ENCODE results near the gene MICB. TPM values are rescaled to one million over a fixed set of nuclear protein-coding genes. Genes with fewer than 3 reads are reported as not detected.

MICB gene
- polyA plus RNA-seq, 1 experiment: 23.4 TPM

- ChIA-PET POLR2A (no interaction called here), CTCF (interaction anchor here (0.6 to 3.0 kb wide), 4 partner anchors 10 to 851 kb away, joined by 3 to 12 read pairs (median 4); no protein-coding TSS in a partner anchor)
- no peak for DNase-seq (ENCODE audit: low read depth)
- Histone ChIP-seq H3K27me3 (ENCODE audit: control insufficient read depth, insufficient read depth, low read length) (no peaks in the 10 kb centered on the region), H3K36me3 (ENCODE audit: control insufficient read depth, insufficient read depth, low read length) (peaks cover 25% of the 10 kb centered on the region), H3K4me3 (ENCODE audit: low read depth, low read length) (no peak overlapping the region)
- TF ChIP-seq, protein P1, sequence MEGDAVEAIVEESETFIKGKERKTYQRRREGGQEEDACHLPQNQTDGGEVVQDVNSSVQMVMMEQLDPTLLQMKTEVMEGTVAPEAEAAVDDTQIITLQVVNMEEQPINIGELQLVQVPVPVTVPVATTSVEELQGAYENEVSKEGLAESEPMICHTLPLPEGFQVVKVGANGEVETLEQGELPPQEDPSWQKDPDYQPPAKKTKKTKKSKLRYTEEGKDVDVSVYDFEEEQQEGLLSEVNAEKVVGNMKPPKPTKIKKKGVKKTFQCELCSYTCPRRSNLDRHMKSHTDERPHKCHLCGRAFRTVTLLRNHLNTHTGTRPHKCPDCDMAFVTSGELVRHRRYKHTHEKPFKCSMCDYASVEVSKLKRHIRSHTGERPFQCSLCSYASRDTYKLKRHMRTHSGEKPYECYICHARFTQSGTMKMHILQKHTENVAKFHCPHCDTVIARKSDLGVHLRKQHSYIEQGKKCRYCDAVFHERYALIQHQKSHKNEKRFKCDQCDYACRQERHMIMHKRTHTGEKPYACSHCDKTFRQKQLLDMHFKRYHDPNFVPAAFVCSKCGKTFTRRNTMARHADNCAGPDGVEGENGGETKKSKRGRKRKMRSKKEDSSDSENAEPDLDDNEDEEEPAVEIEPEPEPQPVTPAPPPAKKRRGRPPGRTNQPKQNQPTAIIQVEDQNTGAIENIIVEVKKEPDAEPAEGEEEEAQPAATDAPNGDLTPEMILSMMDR (IDR thresholded peaks at IDR 0.05; ENCODE audit: insufficient read depth, low read depth, low read length): no peak
These were observed 31.6 kb downstream of the MICB start for GRCh38 chr6:31529329-31530150.

DNA sequence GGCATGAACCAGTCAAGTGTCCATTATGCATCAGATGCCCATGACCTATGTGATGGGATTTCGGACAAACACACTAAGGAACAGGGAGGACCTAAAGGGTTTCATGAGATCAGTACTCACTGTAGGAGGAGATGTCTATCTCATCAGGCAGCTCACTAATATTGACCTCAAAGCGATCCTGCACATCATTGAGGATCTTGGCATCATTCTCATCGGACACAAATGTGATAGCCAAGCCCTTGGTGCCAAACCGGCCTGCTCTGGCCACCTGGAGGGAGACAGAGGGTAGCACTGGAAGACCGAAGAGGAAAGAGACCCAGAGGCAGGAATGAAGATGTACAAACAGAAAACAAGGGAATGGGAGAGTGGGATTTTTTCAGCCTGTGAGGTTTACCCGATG is 32.7 kb downstream of the MICB start:
- Histone ChIP-seq H3K36me3 (ENCODE audit: control insufficient read depth, insufficient read depth, low read length) (peaks cover 33% of the 10 kb centered on the region), H3K4me3 (ENCODE audit: low read depth, low read length) (no peak overlapping the region), H3K27me3 (ENCODE audit: control insufficient read depth, insufficient read depth, low read length) (no peaks in the 10 kb centered on the region)
- POLR2A ChIA-PET: no interaction called here
- CTCF ChIA-PET: no interaction called here
- DNase-seq (ENCODE audit: low read depth): no peak
- TF ChIP-seq, protein P1 (IDR thresholded peaks at IDR 0.05; ENCODE audit: insufficient read depth, low read depth, low read length): no peak

GRCh38 chr6:31531162-31531561 is 33.2 kb downstream of the MICB start:
- Histone ChIP-seq H3K4me3 (ENCODE audit: low read depth, low read length) (no peak overlapping the region), H3K36me3 (ENCODE audit: control insufficient read depth, insufficient read depth, low read length) (peaks cover 34% of the 10 kb centered on the region), H3K27me3 (ENCODE audit: control insufficient read depth, insufficient read depth, low read length) (no peaks in the 10 kb centered on the region)
- ChIA-PET CTCF (interaction anchor here (1.0 kb wide), 1 partner anchor 38 kb away, joined by 4 read pairs; no protein-coding TSS in a partner anchor), POLR2A (interaction anchor here (1.0 kb wide), 1 partner anchor 10 kb away, joined by 4 read pairs; the partner anchor contains the start of gene DDX39B)
- TF ChIP-seq, protein P1 (IDR thresholded peaks at IDR 0.05; ENCODE audit: insufficient read depth, low read depth, low read length): no peak
- no peak for DNase-seq (ENCODE audit: low read depth)

DNA sequence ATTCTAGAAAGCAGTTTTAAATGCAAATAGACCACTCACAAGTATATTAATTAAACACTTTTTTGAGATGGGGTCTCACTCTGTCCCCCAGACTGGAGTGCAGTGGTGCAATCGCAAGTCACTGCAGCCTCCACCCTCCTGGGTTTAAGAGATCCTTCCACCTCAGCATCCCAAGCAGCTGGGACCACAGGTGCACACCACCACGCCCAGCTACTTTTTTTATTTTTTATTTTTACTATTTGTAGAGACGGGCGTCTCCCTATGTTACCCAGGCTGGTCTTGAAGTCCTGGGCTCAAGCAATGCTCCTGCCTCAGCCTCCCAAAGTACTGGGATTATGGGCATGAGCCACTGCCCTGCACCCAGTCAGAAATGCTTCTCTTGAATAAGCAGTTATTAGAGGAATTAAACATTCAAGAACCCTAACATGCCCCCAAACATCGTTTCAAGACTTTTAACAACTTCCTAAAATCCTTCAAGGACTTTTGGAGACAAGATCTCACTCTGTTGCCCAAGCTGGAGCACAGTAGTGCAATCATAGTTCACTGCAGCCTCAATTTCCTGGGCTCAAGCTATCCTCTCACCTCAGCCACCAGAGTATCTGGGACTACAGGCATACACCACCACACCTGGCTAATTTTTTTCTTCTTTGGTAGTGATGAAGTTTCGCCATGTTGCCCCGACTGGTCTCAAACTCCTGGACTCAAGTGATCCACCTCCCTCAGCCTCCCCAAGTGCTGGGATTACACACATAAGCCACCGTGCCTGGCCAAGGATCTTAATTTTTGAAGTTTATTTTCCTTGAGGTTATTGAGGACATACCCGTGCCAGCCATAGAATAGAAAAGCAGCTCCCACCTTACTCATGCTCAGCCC is 34.1 kb downstream of the MICB start:
- TF ChIP-seq, protein P1 (IDR thresholded peaks at IDR 0.05; ENCODE audit: insufficient read depth, low read depth, low read length): no peak
- H3K27me3 ChIP-seq (ENCODE audit: control insufficient read depth, insufficient read depth, low read length): no peaks in the 10 kb centered on the region
- ChIA-PET CTCF (interaction anchor here (1.0 to 1.1 kb wide), 2 partner anchors 11 to 39 kb away, joined by 3 to 4 read pairs; no protein-coding TSS in a partner anchor), POLR2A (interaction anchor here (1.0 kb wide), 1 partner anchor 9 kb away, joined by 4 read pairs; the partner anchor contains the start of gene DDX39B)
- no peak for DNase-seq (ENCODE audit: low read depth)
- peaks cover 39% of the 10 kb centered on the region for H3K36me3 ChIP-seq (ENCODE audit: control insufficient read depth, insufficient read depth, low read length)
- no peak overlapping the region for H3K4me3 ChIP-seq (ENCODE audit: low read depth, low read length)

Data from BJ (cell line).